ENCODE data around the gene SOST.
A peak's percentile ranks its signal among the peaks of the same experiment; 100 is the strongest.

The SOST gene

GRCh38 chr17:43784068-43784467, 25.5 kb upstream of the SOST start:
- peaks cover 37% of the 10 kb centered on the region for H3K27me3 Mint-ChIP-seq
- no peak for DNase-seq
- H3K36me3 Mint-ChIP-seq (ENCODE audit: low read depth), result no peaks in the 10 kb centered on the region
- ATAC-seq, result no peak
- no peak overlapping the region for H3K4me3 Mint-ChIP-seq
- no peaks in the 10 kb centered on the region for H3K9me3 Mint-ChIP-seq
- H3K27ac Mint-ChIP-seq, result no peak overlapping the region
- peaks cover 7% of the 10 kb centered on the region for H3K4me1 Mint-ChIP-seq

- no peak for ATAC-seq
- no peak overlapping the region for H3K4me3 Mint-ChIP-seq
- peaks cover 37% of the 10 kb centered on the region for H3K27me3 Mint-ChIP-seq
- H3K36me3 Mint-ChIP-seq (ENCODE audit: low read depth), result no peaks in the 10 kb centered on the region
- DNase-seq, result no peak
- H3K27ac Mint-ChIP-seq, result no peak overlapping the region
- H3K9me3 Mint-ChIP-seq, result no peaks in the 10 kb centered on the region
- H3K4me1 Mint-ChIP-seq, result peaks cover 8% of the 10 kb centered on the region
Measured at GRCh38 chr17:43782913-43783680, 24.5 kb upstream of the SOST start.

GRCh38 chr17:43780135-43780534, 21.5 kb upstream of the SOST start, which contains the start of gene CFAP97D1:
CFAP97D1 (plus strand) TSS chr17:43780435; CDS start chr17:43780463, 28 bp downstream.
- H3K4me1 Mint-ChIP-seq, result peaks cover 14% of the 10 kb centered on the region
- peaks cover 36% of the 10 kb centered on the region for H3K27me3 Mint-ChIP-seq
- no peaks in the 10 kb centered on the region for H3K9me3 Mint-ChIP-seq
- H3K4me3 Mint-ChIP-seq, result peak within 1 kb of the TSS; percentile 79
- no peaks in the 10 kb centered on the region for H3K36me3 Mint-ChIP-seq (ENCODE audit: low read depth)
- DNase-seq (no peak), ATAC-seq (no peak)
- H3K27ac Mint-ChIP-seq, result no peak within 1 kb of the TSS

- ATAC-seq, result peak; percentile 41
- peaks cover 32% of the 10 kb centered on the region for H3K27me3 Mint-ChIP-seq
- no peak for DNase-seq
- peaks cover 1% of the 10 kb centered on the region for H3K36me3 Mint-ChIP-seq (ENCODE audit: low read depth)
- H3K27ac Mint-ChIP-seq, result no peak overlapping the region
- H3K9me3 Mint-ChIP-seq, result no peaks in the 10 kb centered on the region
- peaks cover 14% of the 10 kb centered on the region for H3K4me1 Mint-ChIP-seq
- H3K4me3 Mint-ChIP-seq, result peak overlapping the region; percentile 79
Measured at GRCh38 chr17:43779145-43780125, 20.8 kb upstream of the SOST start.

- ATAC-seq, result peak; percentile 94
- Mint-ChIP-seq H3K9me3 (no peaks in the 10 kb centered on the region), H3K4me1 (peaks cover 15% of the 10 kb centered on the region), H3K4me3 (peak within 1 kb of the TSS; percentile 80), H3K27ac (peak within 1 kb of the TSS; percentile 67), H3K36me3 (ENCODE audit: low read depth) (peaks cover 7% of the 10 kb centered on the region), H3K27me3 (peaks cover 29% of the 10 kb centered on the region)
- DNase-seq, result peak; percentile 76
Measured at GRCh38 chr17:43778337-43779144, 19.9 kb upstream of the SOST start, which contains the start of gene DUSP3. DUSP3 (minus strand) TSS chr17:43778977; CDS start chr17:43778924, 53 bp downstream.

GRCh38 chr17:43774304-43775250, 16.0 kb upstream of the SOST start:
- H3K27ac Mint-ChIP-seq, result no peak overlapping the region
- no peaks in the 10 kb centered on the region for H3K9me3 Mint-ChIP-seq
- no peaks in the 10 kb centered on the region for H3K27me3 Mint-ChIP-seq
- H3K4me3 Mint-ChIP-seq, result no peak overlapping the region
- H3K4me1 Mint-ChIP-seq, result peaks cover 22% of the 10 kb centered on the region
- H3K36me3 Mint-ChIP-seq (ENCODE audit: low read depth), result peaks cover 22% of the 10 kb centered on the region
- DNase-seq (no peak), ATAC-seq (no peak)

DNA sequence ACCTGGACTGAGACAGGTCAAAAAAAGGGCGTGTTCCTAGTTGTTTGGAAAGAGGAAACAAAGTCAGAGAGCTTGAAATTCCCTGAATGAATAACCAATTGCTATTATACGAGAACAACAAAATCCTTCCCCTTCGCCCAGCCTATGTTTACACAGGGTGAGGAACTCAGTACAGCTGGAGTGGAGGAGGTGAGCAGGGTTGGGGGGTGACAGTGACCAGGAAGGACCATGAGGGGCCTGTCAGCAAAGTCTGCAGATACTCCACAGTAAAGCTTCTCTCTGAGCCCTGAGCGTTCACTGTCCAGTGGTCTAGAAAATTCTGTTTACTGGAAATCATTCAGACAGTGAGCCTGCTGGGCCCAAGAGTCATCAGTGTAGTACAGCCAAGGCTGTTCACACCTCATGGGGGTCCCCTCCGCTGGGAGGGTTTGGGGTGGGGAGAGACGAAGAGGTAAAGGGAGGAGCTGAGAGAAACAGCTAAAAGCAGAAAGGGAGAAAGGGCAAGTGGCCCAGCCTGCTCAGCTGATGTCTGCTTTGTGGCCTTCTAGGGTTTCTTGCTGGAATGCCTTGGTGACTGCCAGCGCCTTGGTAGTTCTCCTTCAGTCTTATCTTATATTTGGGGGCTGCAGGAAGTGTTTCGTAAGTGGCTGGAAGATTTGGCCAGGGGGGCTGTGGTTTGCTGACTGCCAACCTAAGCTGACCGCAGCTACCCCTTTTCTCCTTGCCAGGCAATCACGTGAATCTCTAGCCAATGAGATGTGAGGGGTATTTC, 14.5 kb upstream of the SOST start:
- H3K27me3 Mint-ChIP-seq, result no peaks in the 10 kb centered on the region
- ATAC-seq, result peak; percentile 20
- peaks cover 16% of the 10 kb centered on the region for H3K4me1 Mint-ChIP-seq
- H3K4me3 Mint-ChIP-seq, result no peak overlapping the region
- H3K9me3 Mint-ChIP-seq, result no peaks in the 10 kb centered on the region
- no peak for DNase-seq
- H3K36me3 Mint-ChIP-seq (ENCODE audit: low read depth), result peaks cover 24% of the 10 kb centered on the region
- H3K27ac Mint-ChIP-seq, result peak overlapping the region; percentile 35

DNA sequence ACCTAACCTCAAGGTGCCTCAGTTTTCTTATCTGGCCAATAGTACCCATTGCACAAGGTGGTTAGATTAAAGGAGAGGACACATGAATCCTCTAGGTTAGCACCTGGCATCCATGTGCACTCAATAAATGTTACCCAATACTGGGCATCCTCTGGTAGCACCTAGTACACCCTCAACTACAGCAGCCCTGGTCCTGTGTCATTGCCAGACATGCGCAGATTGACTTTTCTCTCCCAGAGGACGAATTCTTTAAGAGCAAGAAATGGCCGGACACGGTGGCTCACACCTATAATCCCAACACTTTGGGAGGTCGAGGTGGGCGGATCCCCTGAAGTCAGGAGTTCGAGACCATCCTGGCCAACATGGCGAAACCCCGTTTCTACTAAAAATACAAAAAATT, 12.9 kb upstream of the SOST start:
- no peak for DNase-seq
- ATAC-seq, result no peak
- Mint-ChIP-seq H3K4me1 (peaks cover 10% of the 10 kb centered on the region), H3K9me3 (no peaks in the 10 kb centered on the region), H3K36me3 (ENCODE audit: low read depth) (peaks cover 24% of the 10 kb centered on the region), H3K4me3 (no peak overlapping the region), H3K27ac (no peak overlapping the region), H3K27me3 (no peaks in the 10 kb centered on the region)

- Mint-ChIP-seq H3K27me3 (no peaks in the 10 kb centered on the region), H3K36me3 (ENCODE audit: low read depth) (peaks cover 24% of the 10 kb centered on the region), H3K27ac (no peak overlapping the region), H3K4me1 (peaks cover 10% of the 10 kb centered on the region), H3K9me3 (no peaks in the 10 kb centered on the region), H3K4me3 (no peak overlapping the region)
- DNase-seq (no peak), ATAC-seq (no peak)
Measured at GRCh38 chr17:43770957-43771356, 12.4 kb upstream of the SOST start.

DNA sequence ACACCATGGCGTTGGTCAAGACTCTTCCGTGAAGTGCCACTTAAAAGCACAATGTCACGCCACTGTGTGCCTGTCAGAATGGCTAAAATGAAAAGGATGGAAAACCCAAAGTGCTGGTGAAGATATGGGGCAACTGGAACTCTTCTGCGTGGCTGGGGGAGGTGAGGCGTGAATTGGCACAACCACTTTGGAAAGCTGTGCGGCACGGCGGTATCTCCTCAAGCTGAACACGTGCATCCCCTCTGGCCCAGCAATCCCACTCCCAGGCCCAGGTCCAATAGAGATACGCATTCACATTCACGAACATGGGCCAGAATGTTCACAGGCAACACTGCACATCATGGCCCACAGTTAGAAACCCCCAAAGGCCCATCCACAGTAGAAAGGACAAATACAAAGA, 11.3 kb upstream of the SOST start:
- Mint-ChIP-seq H3K36me3 (ENCODE audit: low read depth) (peaks cover 24% of the 10 kb centered on the region), H3K4me3 (no peak overlapping the region), H3K4me1 (peaks cover 10% of the 10 kb centered on the region), H3K9me3 (no peaks in the 10 kb centered on the region), H3K27ac (no peak overlapping the region), H3K27me3 (no peaks in the 10 kb centered on the region)
- ATAC-seq (no peak), DNase-seq (no peak)

- H3K9me3 Mint-ChIP-seq, result no peaks in the 10 kb centered on the region
- H3K4me1 Mint-ChIP-seq, result peaks cover 10% of the 10 kb centered on the region
- H3K27ac Mint-ChIP-seq, result no peak overlapping the region
- ATAC-seq, result no peak
- H3K36me3 Mint-ChIP-seq (ENCODE audit: low read depth), result peaks cover 22% of the 10 kb centered on the region
- no peaks in the 10 kb centered on the region for H3K27me3 Mint-ChIP-seq
- H3K4me3 Mint-ChIP-seq, result no peak overlapping the region
- DNase-seq, result no peak
Measured at GRCh38 chr17:43769426-43769825, 10.8 kb upstream of the SOST start.

- H3K4me1 Mint-ChIP-seq, result peaks cover 10% of the 10 kb centered on the region
- no peak for ATAC-seq
- no peak overlapping the region for H3K4me3 Mint-ChIP-seq
- H3K27ac Mint-ChIP-seq, result no peak overlapping the region
- H3K36me3 Mint-ChIP-seq (ENCODE audit: low read depth), result peaks cover 18% of the 10 kb centered on the region
- H3K27me3 Mint-ChIP-seq, result peaks cover under 1% of the 10 kb centered on the region
- no peaks in the 10 kb centered on the region for H3K9me3 Mint-ChIP-seq
- no peak for DNase-seq
Measured at GRCh38 chr17:43768943-43769342, 10.4 kb upstream of the SOST start.

GRCh38 chr17:43768382-43768781, 9.8 kb upstream of the SOST start:
- Mint-ChIP-seq H3K27me3 (peaks cover 3% of the 10 kb centered on the region), H3K36me3 (ENCODE audit: low read depth) (peaks cover 16% of the 10 kb centered on the region), H3K4me1 (peaks cover 8% of the 10 kb centered on the region), H3K27ac (no peak overlapping the region), H3K9me3 (no peaks in the 10 kb centered on the region), H3K4me3 (no peak overlapping the region)
- ATAC-seq (no peak), DNase-seq (no peak)

All from activated naive CD8-positive, alpha-beta T cell treated with anti-CD3 and anti-CD28 coated beads, Interleukin-2, amount 50 U/mL, for 24 hours (primary cell).